Large intestine (tissue), 3 donors: ENCODE data around the gene OBSCN. TPM values are rescaled to one million over a fixed set of nuclear protein-coding genes. Genes with fewer than 3 reads are reported as not detected.

Experiments
- DNase-seq, 2 donors: peaks; one replicate each; pipeline versions ENCODE4 v3.0.0 to v3.0.0-alpha.2; 2013
- H3K27ac ChIP-seq: one replicate; pipeline ENCODE4 v1.5.1; 2013; ENCODE audit warnings: low read length
- H3K27me3 ChIP-seq: 2 replicates; pipeline ENCODE4 v1.6.1; 2013; ENCODE audit warnings: low read length; ENCODE audit not compliant: control insufficient read depth, insufficient read depth
- H3K36me3 ChIP-seq: 2 replicates; pipeline ENCODE4 v1.6.1; 2013; ENCODE audit warnings: low read length; ENCODE audit not compliant: control insufficient read depth, insufficient read depth
- H3K4me1 ChIP-seq: one replicate; pipeline ENCODE4 v1.6.1; 2013; ENCODE audit warnings: low read length; ENCODE audit not compliant: control insufficient read depth, insufficient read depth
- H3K4me3 ChIP-seq: one replicate; pipeline ENCODE4 v1.5.1; 2013; ENCODE audit warnings: low read length
- H3K9me3 ChIP-seq: one replicate; pipeline ENCODE4 v1.6.1; 2013; ENCODE audit warnings: mild to moderate bottlenecking, low read depth, low read length, moderate library complexity; ENCODE audit not compliant: control insufficient read depth
- WGBS: methylation state at CpG from one replicate; pipeline ENCODE4 v1.1.5; 2013; ENCODE audit warnings: low lambda C conversion rate; ENCODE audit not compliant: insufficient coverage; 5-methylcytosine and 5-hydroxymethylcytosine counted together
- polyA plus RNA-seq: library from polyadenylated mRNA; unstranded; fragments of 120-200 nt; gene quantifications from one replicate; pipeline ENCODE4 v1.2.1, GENCODE V29; 2013

The OBSCN gene
- polyA plus RNA-seq, 1 donor, result 58.9 TPM

DNA sequence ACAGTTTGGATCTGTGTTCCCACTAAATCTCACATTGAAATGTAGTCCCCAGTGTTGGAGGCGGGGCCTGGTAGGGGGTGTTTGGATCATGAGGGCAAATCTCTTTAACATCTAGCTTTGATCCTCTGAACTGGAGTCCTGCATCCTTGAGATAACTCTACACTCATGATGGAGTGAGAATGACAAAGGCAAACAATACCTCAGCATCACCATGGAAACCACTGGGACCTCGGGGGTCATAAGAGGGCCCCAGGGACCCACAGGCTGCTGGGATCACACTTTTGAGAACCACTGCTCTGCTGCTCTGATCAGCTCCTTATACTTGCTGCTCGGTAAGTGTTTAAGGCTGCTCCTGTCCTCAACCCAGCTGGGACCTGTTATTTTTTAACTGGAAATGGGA is 13.4 kb upstream of the OBSCN start:
- Histone ChIP-seq H3K27ac (no peak overlapping the region), H3K27me3 (no peaks in the 10 kb centered on the region), H3K4me3 (no peak overlapping the region), H3K9me3 (peaks cover 8% of the 10 kb centered on the region), H3K4me1 (no peaks in the 10 kb centered on the region), H3K36me3 (no peaks in the 10 kb centered on the region)
- DNase-seq, result no peak
- WGBS, result no CpG with 5 or more reads among the region's 3 CpGs

DNA sequence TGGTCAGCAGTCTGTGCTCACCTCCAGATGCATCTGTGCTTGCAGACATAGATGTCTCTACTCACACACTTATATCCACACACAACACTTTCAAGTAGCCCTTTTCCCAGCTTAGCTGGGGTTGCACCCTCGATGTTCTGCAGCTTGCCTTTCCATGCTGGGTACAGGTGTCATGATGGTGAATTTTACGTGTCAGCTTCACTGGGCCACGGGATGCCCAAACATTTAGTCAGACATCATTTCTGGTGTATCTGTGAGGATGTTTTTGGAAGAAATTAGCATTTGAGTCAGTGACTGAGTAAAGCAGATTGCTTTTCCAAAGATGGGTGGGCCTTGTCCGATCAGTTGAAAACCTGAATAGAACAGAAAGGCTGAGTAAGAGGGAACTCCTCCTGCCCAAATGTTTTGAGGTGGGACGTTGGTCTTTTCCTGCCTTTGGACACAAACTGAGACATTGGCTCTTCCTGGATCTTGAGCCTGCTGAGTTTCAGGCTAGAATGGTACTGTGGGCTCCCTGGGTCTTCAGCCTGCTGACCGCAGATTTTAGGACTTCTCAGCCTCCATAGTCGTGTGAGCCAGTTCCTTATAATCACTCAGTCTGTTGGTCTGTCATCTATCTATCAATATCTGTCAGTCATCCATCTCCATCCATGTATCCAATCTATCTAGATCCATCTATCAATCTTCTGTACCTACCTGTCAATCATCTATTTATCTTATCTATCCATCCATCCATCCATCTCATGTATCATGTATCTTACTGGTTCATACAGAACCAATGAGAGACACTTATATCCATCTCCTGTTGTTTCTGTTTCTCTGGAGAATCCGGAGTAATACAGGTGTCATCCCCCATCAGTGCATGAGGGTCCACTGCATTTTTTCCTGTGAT is 12.7 kb upstream of the OBSCN start:
- H3K4me3 ChIP-seq, result no peak overlapping the region
- DNase-seq, result no peak
- H3K9me3 ChIP-seq, result peaks cover 8% of the 10 kb centered on the region
- no peaks in the 10 kb centered on the region for H3K36me3 ChIP-seq
- H3K4me1 ChIP-seq, result no peaks in the 10 kb centered on the region
- 100% methylated on average over 2 of the region's 8 CpGs for WGBS
- H3K27me3 ChIP-seq, result no peaks in the 10 kb centered on the region
- H3K27ac ChIP-seq, result no peak overlapping the region

DNA sequence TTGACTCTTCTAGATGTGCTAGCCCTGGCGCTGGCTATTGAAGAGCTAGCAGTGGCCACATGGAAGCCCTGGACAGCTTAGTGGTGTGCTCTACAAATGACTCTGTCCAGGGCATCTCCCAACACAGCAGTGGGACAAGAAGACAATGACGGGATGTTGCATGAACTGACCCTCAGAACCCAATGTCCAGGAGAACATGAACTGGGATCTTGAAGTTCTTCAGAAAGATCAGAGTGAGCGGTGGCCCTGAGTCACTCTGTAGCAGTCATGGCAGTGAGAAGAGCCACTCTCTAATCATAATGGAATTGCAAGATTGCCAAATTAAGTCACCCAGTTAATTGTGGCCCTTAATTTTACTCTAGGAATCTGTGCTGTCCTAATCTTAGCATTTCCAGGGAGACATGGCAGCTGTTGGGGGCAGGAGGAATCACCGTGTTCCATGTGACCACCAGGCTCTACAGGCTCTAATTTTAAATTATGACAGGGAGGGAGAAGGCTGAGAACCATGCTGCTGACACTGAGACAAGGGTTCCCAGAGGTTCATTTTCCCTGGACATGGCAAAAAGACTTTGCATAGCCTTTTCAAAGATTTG is 10.2 kb upstream of the OBSCN start:
- Histone ChIP-seq H3K4me3 (no peak overlapping the region), H3K9me3 (peaks cover 8% of the 10 kb centered on the region), H3K36me3 (no peaks in the 10 kb centered on the region), H3K4me1 (no peaks in the 10 kb centered on the region), H3K27ac (no peak overlapping the region), H3K27me3 (no peaks in the 10 kb centered on the region)
- no CpG with 5 or more reads among the region's 4 CpGs for WGBS
- no peak for DNase-seq

DNA sequence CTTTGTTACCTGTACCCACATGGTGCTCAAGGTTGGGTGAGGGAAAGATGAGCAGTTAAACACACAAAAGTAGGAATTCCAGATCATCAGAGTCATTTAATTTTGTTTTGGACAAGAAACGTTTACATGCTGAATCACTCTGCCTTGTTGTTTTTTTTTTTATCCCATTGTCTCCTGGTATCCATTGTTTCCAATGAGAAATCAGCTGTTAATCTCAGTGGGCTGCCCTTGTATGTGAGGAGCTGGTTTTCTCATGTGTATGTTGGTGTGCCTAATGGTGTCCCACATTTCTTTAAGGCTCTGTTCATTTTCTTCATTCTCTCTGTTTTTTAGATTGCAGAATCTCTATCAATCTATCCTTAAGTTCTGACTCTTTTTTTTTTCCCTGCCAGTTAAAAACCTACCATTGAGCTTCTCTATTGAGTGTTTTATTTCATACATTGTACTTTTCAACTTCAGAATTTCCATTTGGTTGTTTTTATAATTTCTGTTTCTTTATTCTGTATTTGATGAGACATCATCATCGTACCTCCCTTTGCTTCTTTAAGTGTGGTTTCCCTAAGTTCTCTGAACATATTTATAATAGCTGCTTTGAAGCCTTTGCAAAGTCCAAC is 8.8 kb upstream of the OBSCN start:
- Histone ChIP-seq H3K36me3 (no peaks in the 10 kb centered on the region), H3K4me3 (no peak overlapping the region), H3K9me3 (peaks cover 8% of the 10 kb centered on the region), H3K4me1 (no peaks in the 10 kb centered on the region), H3K27ac (no peak overlapping the region), H3K27me3 (peaks cover 3% of the 10 kb centered on the region)
- WGBS, result 100% methylated on average over 1 of the region's 2 CpGs
- DNase-seq, result no peak

DNA sequence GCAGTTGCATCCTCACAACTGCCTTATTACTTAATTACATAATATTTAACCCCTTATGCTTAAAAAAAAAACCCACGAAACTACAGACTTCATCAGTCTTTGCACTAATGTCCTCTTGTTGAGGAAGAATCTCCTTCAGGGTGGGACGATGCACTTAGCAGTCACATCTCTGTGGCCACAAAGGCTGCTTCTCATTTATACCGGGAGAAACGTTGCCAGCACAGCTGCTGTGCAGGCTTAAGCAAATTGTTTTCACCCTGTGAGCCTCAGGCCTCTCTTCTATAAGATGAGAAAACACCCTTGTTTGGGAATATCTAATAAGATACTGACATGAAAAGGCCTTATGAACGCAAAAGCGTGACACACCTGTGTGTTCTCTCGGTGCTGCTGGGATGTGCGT is 2.9 kb upstream of the OBSCN start:
- H3K4me1 ChIP-seq, result peaks cover 4% of the 10 kb centered on the region
- no peaks in the 10 kb centered on the region for H3K9me3 ChIP-seq
- no peak overlapping the region for H3K27ac ChIP-seq
- WGBS, result no CpG with 5 or more reads among the region's 8 CpGs
- no peak overlapping the region for H3K4me3 ChIP-seq
- H3K27me3 ChIP-seq, result peaks cover 17% of the 10 kb centered on the region
- no peak for DNase-seq
- H3K36me3 ChIP-seq, result no peaks in the 10 kb centered on the region

DNA sequence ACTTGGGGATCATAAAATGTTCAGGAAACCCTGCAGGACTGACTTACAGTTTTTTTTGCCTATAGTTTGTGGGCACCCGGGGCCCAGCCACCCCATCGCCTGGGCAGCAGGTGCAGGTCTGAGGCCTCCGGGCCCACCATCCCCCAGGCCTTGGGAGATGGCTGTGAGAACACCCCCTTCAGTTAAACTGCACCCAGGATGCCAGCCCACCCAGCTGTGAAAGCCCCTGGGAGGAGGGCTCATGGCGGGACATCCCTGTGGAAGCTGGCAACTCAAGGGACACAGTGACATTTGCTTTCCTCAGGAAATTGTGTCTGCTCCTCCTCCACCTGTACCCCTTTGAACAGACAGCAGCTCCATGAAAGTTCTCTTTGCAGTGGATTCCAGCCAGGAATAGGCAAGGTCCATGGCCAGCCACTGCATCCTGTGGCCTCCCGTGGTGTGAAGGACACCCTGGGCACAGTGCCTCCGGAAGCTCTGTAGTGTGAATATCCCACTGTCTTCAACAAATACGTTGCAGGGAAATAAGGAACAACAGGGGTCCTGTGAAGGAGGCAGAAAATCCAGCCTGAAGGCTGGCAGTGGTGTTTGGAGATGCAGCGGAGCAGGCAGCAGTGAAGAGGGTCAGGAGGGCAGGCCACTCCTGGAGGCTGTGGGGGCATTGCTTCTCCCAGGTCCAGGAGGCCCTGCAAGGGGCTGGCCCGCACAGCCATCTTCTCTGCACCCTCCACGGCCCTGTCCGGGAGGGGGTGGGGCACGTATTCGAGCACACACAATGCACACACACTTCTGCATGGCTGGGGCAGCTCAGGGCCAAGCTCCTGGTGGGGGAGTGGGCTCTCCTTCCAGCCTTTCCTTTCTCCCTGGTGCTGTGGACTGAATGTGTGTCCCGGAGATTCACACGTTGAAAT is 2.1 kb upstream of the OBSCN start:
- H3K9me3 ChIP-seq, result no peaks in the 10 kb centered on the region
- DNase-seq, result no peak
- H3K27ac ChIP-seq, result no peak overlapping the region
- 10% methylated on average over 2 of the region's 15 CpGs for WGBS
- peaks cover 4% of the 10 kb centered on the region for H3K4me1 ChIP-seq
- peaks cover 17% of the 10 kb centered on the region for H3K27me3 ChIP-seq
- H3K36me3 ChIP-seq, result no peaks in the 10 kb centered on the region
- H3K4me3 ChIP-seq, result no peak overlapping the region

DNA sequence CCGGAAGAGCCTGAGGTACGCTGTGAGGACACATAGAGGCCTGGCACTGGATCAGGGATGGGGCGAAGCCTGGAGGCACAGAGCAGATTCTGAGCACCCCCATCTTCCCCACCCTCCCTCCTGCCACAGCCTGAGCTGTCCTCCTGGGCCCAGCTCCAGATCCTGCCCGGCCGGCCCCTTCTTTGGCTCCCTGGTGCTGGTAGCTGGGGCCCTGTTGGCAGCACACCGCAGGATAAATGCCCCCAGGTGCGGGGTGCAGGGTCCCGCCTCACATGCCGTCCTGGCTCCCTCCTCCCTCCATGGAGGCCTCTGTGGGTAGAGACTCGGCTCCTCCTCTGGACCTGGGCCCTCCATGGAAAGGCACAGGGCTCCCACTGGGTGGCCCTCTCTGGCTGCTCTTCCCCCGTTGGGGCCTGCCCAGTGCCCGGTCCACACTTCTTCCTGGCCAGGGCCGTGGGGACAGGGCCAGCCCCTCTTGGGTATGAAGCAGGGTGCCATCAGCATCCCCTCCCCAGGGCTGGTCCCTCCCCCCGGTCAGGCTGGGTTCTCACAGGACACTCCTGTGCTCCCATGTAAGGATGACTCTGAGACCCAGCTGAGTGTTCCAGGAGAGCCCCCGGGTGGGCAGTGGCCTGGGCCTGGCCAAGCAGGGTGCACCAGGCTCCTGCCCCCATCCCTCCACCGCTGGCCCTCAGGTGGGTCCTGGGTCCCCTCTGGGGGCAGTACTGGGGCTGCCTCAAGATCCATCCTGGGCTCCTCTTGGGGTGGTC is 1.1 kb upstream of the OBSCN start:
- H3K27me3 ChIP-seq, result peaks cover 17% of the 10 kb centered on the region
- H3K4me1 ChIP-seq, result peaks cover 4% of the 10 kb centered on the region
- no peaks in the 10 kb centered on the region for H3K36me3 ChIP-seq
- DNase-seq, result no peak
- peaks cover 2% of the 10 kb centered on the region for H3K9me3 ChIP-seq
- WGBS, result no CpG with 5 or more reads among the region's 16 CpGs
- no peak overlapping the region for H3K27ac ChIP-seq
- H3K4me3 ChIP-seq, result no peak overlapping the region

DNA sequence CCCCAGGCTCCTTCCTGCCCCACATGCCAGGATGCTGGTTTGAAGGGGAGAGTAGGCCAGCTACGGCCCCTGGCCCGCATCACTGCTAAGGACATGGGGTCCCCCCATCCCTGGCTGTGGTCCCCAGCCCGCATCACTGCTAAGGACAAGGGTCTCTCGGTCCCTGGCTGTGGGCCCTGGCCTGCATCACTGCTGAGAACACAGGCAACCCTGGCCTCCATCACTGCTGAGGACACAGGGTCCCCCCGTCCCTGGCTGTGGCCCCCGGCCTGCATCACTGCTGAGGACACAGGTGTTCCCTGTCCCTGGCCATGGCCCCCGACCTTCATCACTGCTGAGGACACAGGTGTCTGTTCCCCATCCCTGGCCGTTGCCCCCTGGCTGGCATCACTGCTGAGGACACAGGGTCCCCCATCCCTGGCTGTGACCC is 448 bp upstream of the OBSCN start:
- no peaks in the 10 kb centered on the region for H3K36me3 ChIP-seq
- DNase-seq, result no peak
- H3K4me1 ChIP-seq, result peaks cover 4% of the 10 kb centered on the region
- no peak overlapping the region for H3K27ac ChIP-seq
- H3K27me3 ChIP-seq, result peaks cover 18% of the 10 kb centered on the region
- no CpG with 5 or more reads among the region's 8 CpGs for WGBS
- H3K9me3 ChIP-seq, result peaks cover 5% of the 10 kb centered on the region
- no peak overlapping the region for H3K4me3 ChIP-seq

DNA sequence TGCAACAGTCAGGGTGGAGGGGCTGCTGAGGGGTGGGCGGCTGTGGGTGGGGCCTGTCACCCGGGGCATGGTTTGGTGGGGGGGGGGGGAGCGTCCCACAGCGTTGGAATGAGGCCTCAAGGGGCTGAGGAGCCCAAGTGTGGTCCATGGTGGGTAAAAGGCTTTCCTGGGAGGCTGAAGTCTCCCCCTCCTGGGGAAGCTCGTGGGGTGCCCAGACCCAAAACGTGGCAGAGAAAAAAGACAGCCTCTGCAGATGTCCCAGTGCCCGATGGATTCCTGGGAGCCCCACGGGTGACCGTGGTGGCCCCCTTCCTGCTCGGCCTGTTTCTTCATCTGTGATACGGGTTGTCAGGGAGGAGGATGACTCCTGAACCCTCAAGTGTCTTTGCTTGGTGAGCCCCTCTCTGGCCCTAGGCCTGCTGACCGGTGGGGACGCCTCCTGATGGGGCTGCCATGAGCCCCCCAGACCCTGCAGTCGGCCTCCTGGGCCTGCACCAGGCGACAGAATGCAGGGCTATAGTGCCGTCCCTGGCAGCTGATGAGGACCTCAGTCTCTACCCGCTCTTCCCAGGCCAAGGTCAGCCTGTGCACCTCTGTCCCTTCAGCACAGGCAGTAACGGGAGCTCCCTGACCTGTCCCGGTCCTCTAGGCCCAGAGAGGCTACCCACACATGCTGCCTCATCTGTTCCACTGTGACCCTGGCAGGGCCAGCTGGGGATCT is 1.1 kb downstream of the OBSCN start:
- no peak overlapping the region for H3K27ac ChIP-seq

More for the DNA sequence above, 1.1 kb downstream of the OBSCN start:
- H3K9me3 ChIP-seq, result peaks cover 8% of the 10 kb centered on the region
- no peak overlapping the region for H3K4me3 ChIP-seq
- H3K27me3 ChIP-seq, result peaks cover 18% of the 10 kb centered on the region
- WGBS, result no CpG with 5 or more reads among the region's 19 CpGs
- H3K4me1 ChIP-seq, result peaks cover 7% of the 10 kb centered on the region
- H3K36me3 ChIP-seq, result no peaks in the 10 kb centered on the region
- no peak for DNase-seq
